ENCODE data around the gene RIPPLY3.

Gene RIPPLY3

GRCh38 chr21:36964827-36965719 is 41.4 kb upstream of the RIPPLY3 start:
- TF ChIP-seq CTCF (IDR thresholded peaks at IDR 0.05; ENCODE audit: control insufficient read depth, insufficient read depth, low read depth, low read length, missing control alignments) = no peak
- no peak for DNase-seq (ENCODE audit: low read depth)
- no peak overlapping the region; the same call in 1 of the 2 replicates for H3K4me3 ChIP-seq (ENCODE audit: control insufficient read depth, low read depth, low read length)

DNA sequence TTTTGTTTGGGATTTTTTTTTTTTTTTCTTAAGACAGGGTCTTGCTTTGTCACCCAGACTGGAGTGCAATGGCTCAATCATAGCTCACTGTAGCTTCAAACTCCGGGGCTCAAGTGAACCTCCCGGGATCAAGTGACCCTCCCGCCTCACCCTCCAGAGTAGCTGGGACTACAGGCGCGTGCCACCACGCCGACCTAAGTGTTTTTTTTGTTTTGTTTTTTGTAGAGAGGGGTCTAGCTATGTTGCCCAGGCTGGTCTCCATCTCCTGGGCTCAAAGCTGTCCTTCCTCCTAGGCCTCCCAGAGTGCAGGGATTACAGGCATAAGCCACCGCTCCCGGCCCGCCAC is 40.8 kb upstream of the RIPPLY3 start:
- H3K4me3 ChIP-seq (ENCODE audit: control insufficient read depth, low read depth, low read length) = peak overlapping the region; percentile 51
- TF ChIP-seq CTCF (IDR thresholded peaks at IDR 0.05; ENCODE audit: control insufficient read depth, insufficient read depth, low read depth, low read length, missing control alignments) = no peak

GRCh38 chr21:36966066-36966820 is 40.3 kb upstream of the RIPPLY3 start, which contains the start of gene HLCS:
TSS of gene HLCS (minus strand) at chr21:36966669. CDS start at chr21:36966638, 31 bp downstream.
- no peak for TF ChIP-seq CTCF (IDR thresholded peaks at IDR 0.05; ENCODE audit: control insufficient read depth, insufficient read depth, low read depth, low read length, missing control alignments)
- DNase-seq (ENCODE audit: low read depth) = no peak

More for the DNA sequence above, 40.8 kb upstream of the RIPPLY3 start:
- no peak for DNase-seq (ENCODE audit: low read depth)

GRCh38 chr21:36966821-36967768 is 39.4 kb upstream of the RIPPLY3 start:
- peak overlapping the region; percentile 51 for H3K4me3 ChIP-seq (ENCODE audit: control insufficient read depth, low read depth, low read length)
- TF ChIP-seq CTCF (IDR thresholded peaks at IDR 0.05; ENCODE audit: control insufficient read depth, insufficient read depth, low read depth, low read length, missing control alignments) = no peak
- DNase-seq (ENCODE audit: low read depth) = no peak

More at GRCh38 chr21:36966066-36966820, 40.3 kb upstream of the RIPPLY3 start, which contains the start of gene HLCS:
- peak within 1 kb of the TSS; percentile 51 for H3K4me3 ChIP-seq (ENCODE audit: control insufficient read depth, low read depth, low read length)

DNA sequence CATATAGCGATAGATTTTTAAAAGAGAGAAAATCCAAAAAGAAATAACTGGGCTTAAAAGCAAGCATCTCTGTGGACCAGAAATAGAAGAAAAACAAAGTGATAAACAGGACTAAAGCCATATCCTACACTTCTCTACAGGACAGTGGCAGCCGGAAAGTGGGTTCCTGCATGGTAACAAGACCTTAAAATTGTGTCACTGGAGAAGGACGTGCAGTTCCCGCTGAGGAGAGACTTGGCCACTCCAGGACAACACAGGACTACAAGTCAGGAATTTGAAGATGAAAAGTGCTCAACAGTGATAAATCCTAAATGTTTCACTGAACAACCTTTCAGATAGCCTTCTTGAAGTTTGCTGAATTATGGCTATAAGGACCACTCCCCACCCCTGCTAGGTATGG is 38.1 kb upstream of the RIPPLY3 start:
- DNase-seq (ENCODE audit: low read depth) = no peak
- TF ChIP-seq CTCF (IDR thresholded peaks at IDR 0.05; ENCODE audit: control insufficient read depth, insufficient read depth, low read depth, low read length, missing control alignments) = no peak
- no peak overlapping the region for H3K4me3 ChIP-seq (ENCODE audit: control insufficient read depth, low read depth, low read length)

GRCh38 chr21:36968976-36969375 is 37.5 kb upstream of the RIPPLY3 start:
- no peak for TF ChIP-seq CTCF (IDR thresholded peaks at IDR 0.05; ENCODE audit: control insufficient read depth, insufficient read depth, low read depth, low read length, missing control alignments)
- H3K4me3 ChIP-seq (ENCODE audit: control insufficient read depth, low read depth, low read length) = no peak overlapping the region

More at GRCh38 chr21:36968976-36969375, 37.5 kb upstream of the RIPPLY3 start:
- no peak for DNase-seq (ENCODE audit: low read depth)
